ENCODE measurements around the gene SMIM38.

SMIM38 gene

DNA sequence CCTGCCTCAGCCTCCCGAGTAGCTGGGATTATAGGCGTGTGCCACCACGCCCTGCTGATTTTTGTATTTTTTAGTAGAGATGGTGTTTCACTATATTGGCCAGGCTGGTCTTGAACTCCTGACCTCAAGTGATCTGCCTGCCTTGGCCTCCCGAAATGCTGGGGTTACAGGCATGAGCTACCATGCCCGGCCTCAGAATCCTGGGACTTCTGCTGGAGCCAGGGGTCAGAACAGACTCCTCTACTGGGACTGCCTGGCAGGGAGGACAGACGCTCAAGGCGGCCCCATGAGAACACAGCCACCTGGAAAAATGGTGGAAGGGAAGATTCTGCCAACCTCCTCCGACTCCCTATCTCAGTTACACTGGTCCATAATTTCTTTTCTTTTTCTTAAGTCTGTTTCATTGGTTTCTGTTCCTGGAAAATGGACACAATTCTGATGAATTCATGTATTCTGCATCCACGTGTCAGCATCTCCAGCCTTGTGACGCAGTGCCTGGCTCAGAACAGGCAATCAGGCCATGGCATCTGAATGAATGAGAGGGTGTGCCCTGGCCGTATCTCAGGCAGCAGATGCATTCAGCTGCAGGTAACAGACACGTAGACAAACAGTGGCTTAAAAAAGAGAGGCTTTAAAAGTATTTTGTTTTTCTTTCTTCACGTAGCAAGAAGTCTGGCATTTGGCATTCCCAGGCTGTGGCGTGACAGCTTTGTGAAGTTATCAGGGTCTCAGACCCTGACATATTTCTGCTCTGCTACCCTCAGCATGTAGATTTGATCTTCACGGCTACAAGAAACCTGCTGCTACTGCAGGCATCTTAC is 4.8 kb downstream of the SMIM38 start:
- DNase-seq (ENCODE audit: low spot score): no peak

DNA sequence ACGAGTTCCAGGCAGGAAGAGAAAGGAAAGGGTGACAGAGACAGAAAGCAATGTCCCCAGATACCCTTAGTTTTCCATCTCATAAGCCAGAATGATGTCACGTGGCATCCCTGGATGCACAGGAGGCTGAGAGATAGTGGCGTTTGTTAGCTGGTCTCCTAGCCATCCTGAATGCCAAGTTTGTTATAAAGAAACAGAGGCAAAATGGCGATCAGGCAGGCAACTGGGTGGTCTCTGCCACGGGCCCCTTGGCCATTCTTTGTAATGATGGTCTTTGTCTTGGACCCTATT is 5.3 kb downstream of the SMIM38 start:
- DNase-seq (ENCODE audit: low spot score): no peak

DNA sequence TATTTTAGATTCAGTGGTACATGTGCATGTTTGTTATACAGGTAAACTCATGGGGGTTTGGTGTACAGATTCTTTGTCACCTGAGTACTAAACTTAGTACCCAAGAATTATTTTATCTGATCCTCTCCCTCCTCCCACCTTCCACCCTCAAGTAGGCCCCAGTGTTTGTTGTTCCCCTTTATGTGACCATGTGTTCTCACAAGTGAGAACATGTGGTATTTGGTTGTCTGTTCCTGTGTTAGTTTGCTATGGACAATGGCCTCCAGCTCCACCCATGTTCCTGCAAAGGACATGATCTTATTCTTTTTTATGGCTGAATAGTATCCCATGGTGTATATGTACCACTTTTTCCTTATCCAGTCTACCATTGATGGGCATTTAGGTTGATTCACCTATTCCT is 6.8 kb downstream of the SMIM38 start:
- no peak for DNase-seq (ENCODE audit: low spot score)

DNA sequence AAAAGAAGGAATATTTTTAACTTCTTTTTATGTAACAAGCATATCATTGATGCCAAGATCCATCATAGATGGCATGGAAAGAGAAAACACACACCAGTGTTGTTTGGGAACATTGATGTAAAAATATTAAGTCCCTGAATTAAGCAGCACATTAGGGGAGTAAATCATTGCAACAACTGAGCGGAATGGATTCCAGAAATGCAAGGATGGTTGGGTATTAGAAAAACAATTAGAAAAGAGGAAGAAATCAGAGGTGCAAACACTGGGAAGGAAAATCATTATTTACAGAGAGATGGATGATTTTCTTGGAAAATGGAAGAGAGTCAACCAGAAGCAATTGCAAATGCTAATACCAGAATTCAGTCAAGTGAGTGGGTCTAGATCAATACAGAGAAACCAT is 8.1 kb downstream of the SMIM38 start:
- DNase-seq (ENCODE audit: low spot score): no peak

DNA sequence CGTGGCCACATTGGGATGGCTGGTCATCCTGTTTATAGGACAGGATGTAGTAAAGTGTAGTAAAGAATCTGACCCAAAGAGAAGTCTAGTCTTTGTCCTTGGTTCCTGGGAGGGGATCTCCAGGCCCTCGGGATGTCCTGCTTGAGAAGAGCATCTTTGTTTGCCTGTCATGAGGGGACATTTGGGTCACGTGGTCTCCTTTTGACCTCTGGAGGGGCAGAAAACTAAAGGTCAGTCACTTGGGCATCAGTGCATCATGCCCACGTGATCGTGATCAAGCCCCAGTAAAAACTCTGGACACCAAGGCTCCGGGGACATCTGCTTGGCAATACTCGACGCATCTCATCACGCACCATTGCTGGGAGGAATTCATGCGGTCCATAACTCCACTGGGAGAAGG is 9.1 kb downstream of the SMIM38 start:
- no peak for DNase-seq (ENCODE audit: low spot score)

DNA sequence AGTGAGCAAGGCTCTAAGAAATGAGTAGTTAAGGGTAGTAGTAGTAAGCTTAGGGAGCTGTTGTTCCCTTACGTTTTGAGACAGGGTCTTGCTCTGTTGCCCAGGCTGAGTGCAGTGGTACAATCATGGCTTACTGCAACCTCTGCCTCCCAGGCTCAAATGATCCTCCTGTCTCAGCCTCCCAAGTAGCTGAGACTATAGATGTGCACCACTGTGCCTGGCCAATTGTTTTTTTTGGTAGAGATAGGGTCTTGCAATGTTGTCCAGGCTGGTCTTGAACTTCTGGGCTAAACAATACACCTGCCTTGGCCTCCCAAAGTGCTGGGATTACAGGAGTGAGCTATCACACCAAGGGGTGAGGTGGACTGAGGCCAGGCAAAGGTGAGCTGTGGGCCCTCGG is 10.0 kb downstream of the SMIM38 start:
- no peak for DNase-seq (ENCODE audit: low spot score)

DNA sequence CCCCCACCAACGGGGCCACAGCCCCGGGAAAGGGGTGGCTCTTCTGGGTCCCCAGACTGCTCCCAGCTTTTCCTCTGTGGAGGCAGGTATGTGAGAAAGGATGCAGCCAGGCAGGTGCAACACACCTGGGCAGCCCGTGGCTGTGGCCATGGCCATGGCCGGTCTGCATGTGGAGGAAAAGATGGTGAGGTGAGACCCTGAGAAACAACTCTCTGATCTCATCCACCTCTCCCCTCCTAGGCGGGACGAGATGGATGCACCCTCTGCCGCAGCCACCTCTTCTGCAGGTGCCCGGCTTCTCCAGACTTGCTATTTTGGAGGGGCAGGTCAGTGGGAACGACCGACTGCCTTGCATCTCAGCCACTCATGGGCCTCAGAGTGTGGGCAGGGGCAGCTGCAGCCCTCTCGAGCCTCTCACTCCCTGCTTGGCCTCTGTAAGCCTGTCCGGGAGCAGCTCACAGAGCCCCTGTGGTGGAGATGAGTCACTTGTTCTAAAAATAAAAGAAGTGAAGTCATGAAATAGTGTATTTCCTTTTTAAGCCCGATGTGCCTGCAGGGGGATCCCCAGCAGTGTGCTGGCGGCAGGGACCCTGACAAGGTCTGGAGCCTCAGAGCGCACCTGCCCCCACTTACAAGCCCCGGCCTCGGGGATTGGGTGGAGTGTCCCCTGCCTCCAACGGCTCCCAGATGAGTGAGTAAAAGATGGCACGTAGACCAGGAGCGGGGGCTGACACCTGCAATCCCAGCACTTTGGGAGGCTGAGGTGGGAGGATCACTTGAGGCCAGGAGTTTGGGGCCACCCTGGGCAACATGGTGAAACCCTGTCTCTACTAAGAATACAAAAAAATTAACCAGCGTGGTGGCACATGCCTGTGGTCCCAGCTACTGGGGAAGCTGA is 10.7 kb downstream of the SMIM38 start:
- peak; percentile 83 for DNase-seq (ENCODE audit: low spot score)

DNA sequence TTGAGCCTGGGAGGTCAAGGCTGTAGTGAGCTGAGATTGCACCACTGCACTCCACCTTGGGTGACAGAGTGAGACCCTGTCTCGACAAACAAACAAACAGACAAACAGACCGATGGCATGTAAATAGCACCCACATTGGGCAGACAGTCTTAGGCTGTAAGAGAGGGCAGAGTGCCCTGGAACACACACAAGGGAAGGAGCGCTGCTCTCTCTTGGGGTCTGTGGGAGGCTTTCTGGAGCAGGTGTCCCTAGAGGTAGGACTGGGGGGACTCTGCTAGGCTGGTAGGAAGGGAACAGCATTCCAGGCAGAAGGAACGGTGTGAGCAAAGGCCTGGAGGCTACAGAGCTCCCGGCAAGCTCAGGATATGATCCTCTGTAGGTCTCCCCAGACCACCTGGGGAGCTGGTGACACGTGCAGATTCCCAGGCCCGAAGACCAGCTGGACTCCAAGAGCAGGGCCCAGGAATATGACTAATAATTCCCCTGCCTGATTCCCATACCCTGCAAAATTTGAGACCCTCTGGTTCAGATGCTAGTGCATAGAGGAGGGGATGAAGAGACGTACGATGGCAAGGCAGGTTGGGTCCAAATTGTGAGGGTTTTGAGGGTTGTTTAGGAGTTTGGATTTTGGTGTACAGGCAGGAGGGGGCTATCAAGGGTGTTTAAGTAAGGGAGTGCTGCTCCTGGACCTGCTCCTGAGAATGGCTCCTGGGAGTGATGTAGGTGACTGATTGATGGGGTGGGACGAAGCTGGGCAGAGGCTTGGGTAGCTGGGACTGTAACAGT is 11.6 kb downstream of the SMIM38 start:
- no peak for DNase-seq (ENCODE audit: low spot score)

DNA sequence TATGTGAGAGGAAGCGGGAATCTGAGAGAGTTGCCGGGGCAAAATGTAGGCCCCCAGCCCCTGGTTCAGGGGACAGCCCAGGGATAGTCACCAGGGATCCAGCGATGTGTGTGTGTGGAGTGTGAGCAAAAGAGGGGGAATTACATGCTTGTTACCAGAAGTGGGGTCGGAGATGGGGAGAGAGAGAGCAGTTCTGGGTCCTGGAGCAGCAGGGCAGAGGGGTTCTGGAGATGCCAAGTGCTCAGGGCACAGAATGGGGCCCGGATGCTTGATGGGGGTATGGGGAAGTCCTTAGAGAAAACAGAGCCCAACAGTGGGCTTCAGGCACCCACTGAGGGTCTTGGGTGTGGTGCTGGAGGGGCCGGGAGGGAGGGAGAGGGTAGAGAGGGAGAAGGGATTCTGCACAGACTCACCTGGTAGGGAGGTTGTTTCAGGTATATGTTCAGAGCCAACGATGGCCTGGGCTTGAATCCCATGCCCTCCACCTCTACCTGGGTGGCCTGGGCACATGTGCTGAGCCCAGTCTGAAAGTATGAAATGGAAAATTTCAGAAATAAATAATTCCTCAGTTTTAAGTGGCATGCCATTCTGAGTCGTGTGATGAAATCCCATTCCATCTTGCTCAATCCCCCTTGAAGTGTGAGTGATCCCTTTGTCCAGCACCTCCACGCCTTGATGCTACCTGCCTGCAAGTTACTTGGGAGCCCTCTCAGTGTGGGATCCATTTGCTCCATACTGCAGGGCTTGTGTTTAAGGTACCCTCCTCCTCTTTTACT is 12.4 kb downstream of the SMIM38 start:
- DNase-seq (ENCODE audit: low spot score): no peak

DNA sequence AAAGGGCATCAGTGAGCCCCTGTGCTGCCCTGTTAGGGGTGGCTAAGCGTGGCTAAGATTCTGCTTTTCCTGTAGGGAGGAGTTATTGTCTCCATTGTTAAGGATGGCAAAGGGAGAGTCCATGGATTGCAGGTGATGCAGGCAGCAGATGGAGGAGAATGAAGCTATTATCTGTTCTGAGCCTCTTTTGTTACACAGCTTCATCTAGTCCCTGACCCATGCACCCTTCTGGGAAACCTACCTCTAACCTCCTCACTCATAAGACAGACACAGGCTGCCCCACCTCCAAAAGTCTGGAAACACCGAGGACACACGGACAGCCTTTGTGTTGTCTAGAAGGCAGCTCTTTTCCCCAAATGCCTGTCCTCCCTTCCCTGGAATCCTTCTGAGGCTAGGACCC is 13.7 kb downstream of the SMIM38 start:
- no peak for DNase-seq (ENCODE audit: low spot score)

DNA sequence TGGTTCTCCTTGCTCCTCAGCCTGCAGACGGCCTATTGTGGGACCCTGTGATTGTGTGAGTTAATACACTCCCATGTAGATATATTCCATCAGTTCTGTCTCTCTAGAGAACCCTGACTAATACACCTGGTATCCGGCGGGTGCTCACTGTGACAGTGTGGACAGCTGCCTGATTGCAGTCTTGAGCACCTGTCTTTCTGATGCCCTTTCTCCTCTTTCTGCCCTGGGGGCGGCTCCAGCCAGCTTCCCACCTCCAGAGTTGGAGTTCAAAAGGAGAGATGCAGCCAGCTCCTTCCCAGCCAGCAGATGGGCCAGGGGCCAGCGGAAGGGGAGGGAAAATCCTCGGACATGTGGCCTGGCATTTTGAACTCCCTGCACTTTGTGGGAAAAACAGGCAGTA is 15.0 kb downstream of the SMIM38 start:
- no peak for DNase-seq (ENCODE audit: low spot score)

DNA sequence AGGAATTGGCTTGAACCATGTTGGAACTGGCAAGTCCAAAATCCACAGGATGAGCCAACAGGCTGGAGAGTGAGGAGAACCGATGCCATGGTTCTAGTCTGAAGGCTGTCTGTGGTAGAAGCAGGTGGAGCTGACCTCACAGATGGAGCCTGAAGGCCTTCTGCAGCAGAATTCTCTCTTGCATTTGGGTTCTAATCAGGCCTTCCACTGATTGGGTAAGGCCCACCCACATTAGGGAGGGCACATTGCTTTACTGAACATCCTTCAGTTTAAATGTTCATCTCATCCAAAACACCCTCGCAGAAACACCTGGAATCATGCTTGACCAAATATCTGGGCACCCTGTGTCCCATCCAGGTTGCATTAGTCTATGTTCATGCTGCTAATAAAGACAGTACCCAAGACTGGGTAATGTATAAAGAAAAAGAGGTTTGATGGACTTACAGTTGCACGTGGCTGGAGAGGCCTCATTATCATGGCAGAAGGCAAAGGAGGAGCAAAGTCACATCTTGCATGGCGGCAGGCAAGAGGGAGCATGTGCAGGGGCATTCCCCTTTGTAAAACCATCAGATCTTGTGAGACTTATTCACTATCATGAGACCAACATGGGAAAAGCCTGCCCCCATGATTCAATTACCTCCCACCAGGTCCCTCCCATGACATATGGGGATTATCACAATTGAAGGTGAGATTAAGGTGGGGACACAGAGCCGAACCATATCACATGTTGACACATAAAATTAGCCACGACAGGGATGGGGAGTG is 15.9 kb downstream of the SMIM38 start:
- DNase-seq (ENCODE audit: low spot score): no peak

DNA sequence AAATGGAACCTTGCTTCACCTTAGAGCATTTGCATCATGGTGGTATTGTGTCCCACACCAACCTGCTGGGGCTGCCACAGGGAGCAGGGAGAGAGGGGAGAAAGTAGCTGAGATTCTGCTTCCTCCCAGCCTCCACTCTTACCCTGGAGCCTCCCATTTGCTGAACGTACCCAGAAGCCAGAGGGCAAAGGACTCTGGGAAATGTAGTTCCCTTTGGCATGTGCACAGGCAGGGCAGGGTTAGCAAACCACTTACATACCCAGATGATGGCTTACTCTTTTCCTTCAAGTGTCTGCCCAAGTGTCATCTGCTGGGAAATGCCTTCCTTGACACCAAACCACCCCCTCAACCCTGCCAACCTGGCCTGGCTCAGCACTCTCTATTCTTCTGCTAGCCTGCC is 16.9 kb downstream of the SMIM38 start:
- DNase-seq (ENCODE audit: low spot score): no peak

DNA sequence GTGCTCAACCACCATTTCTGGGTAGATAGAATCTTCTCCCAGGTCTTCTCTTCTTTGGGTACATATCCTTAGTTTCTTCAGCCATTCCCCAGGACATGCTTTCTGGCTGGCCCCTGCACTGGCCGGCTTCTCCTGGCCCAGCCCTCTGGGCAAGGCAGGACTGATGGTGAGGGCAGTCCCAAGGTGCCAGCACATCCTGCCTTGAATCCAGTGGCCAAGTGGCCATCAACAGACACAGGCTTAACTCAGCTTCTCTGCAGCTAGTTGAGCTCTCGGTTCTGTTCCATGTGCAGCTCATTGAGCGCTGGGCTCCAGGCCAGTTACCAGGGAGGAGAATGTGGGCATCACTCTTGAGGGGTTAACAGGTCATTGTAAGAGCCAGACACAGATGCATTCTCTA is 17.6 kb downstream of the SMIM38 start:
- no peak for DNase-seq (ENCODE audit: low spot score)

DNA sequence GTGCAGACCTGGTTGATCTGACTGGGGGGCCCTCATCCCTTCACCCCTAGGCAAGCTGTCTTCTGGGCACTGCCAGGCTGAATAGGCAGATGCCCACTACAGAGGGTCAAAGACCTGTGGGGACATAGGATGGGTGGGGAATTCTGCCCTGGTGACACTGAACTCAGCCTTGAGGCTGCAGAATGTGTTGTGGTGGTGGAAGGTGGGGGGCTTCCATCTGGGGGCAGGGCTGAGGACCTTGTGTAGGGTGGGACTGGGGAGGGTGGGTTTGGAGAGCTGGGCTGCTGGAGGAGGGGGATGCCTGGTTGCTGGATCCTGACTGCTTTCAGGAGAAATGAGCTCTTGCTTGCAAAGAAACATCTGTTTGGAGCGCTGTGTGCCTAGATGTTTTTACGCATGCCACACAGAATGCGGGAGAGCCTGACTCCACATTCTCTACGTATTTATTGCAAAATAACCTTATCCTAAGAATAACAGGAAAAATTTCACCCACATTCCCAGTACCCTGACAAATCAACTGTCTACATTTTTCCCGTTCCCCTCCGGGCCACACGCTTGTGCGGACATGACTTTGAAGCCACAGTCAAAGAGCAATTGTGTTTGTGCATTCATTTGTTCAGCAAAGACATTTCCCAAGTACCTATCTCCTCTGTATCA is 18.3 kb downstream of the SMIM38 start:
- DNase-seq (ENCODE audit: low spot score): no peak

DNA sequence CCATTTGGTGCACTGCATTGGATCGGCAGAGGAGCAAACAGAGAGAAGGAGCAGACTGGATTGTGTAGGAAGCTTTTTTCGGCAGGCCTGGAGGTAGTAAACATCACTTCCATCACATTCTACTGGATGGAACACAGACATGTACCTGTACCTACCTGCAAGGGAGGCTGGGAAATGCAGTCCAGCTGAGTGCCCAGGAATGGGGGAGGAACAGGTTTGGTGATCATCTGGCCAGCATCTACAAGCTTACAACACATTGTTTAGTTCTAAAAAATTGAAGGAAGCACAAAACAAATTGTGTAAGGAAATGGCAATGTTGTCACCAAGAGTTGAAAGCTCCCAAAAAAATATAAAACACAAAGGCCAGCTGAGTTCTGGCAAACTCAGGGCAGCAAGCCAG is 19.1 kb downstream of the SMIM38 start:
- DNase-seq (ENCODE audit: low spot score): no peak

DNA sequence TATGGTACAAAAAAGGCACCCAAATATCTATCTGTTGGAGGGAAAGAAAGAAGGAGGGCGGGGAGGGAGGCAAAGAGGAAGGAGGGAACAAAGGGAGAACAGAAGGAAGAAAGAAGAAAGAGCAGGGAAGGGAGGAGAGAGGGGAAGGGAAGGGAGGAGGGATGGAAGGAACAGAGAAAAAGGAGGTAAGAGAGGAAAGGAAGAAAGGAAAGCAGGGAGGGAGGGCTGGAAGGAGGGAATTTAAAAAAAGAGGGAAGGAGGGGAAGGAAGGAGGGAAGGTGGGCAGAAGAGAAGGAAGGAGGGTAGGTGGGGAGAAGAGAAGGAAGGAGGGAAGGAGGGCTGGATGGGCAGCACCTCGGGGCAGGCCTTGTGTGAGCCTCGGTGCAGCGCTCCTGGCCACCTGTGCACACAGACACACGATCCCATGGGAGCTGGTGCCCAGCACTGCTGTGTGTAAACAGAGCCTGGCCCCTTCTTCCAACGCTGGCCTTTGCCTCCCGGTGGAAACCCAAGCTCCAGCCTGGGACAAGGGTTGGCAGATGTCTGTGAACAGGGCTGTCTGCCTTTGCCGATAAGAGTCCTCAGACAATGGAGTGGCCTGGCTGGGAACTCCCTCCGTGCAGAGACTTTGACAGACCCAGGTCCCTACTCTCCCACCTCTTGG is 23.2 kb downstream of the SMIM38 start:
- DNase-seq (ENCODE audit: low spot score): no peak

DNA sequence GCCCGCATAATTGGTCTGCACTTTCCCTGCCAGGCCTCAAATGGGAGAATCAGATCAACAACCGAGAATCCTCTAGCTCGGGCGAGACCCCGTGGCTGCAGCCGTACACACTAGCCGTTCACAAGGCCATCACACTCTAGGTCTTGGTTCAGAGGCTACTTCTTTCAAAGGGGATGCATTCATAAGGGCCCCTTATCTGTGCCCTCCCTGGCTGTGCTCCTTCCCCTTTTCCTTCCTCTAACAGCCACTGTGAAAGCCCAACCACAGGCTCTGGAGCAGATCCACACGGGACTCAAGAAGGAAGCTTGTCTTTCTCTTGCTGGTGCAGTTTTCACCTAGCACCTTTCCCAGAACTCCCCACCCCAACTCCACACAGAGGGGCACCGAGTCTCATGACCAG is 24.5 kb downstream of the SMIM38 start:
- no peak for DNase-seq (ENCODE audit: low spot score)

DNA sequence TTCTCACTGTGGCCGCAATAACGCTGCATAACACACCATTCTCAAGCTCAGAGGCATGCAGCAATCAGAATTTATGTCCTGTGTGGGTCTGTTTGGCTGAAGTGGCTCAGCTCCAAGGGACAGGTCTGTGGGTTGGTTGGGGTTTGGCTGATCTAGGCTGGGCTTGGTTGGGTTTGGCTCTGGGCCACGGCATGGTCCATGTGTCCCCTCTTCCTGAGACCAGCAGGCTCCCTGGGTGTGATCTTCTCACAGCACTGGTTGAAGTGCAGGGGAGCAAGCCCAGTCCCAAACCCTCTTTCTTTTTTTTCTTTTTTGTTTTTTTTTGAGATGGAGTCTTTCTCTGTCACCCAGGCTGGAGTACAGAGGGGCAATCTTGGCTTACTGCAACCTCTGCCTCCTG is 25.0 kb downstream of the SMIM38 start:
- no peak for DNase-seq (ENCODE audit: low spot score)

DNA sequence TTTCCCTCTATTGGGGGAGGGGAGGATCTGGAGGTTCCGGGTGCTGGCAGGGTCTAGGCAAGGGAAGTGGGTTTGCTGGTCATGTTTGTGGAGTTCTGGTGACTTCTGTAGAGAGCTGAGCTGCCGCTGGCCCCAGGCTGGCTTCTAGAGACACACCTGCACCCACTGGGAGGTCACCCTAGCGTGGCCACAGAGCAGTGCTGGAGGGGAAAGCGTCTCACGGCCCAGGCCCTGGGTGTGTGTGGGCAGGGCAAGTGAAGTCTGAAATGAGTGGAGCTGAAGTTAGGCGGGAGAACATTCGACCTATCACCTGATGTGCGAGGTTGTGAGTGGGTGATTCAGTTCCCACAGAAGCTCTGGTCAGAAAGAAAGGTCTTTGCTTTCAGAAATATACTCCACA is 27.9 kb downstream of the SMIM38 start:
- no peak for DNase-seq (ENCODE audit: low spot score)
